Activated T-helper 2 cell treated with anti-CD3 and anti-CD28 coated beads, Interferon-gamma antibody, Interleukin-2, Interleukin-4, amounts not matched to agents 10 μg/mL and 5 μg/mL and 100 μg/mL, durations not matched to agents 14 hours and 24 hours and 36 hours (primary cell): ENCODE data around the gene EDRF1. TPM values are rescaled to one million over a fixed set of nuclear protein-coding genes. Genes with fewer than 3 reads are reported as not detected.

Experiments used
- DNase-seq: peaks from one replicate; pipeline ENCODE4 v3.0.0; 2021; ENCODE audit warnings: low spot score
- H3K27ac Mint-ChIP-seq: one replicate; pipeline ENCODE4 v1.8.0; 2021; ENCODE audit warnings: mixed read lengths
- H3K27me3 Mint-ChIP-seq: one replicate; pipeline ENCODE4 v1.8.0; 2021; ENCODE audit warnings: low read depth, mixed read lengths
- H3K36me3 Mint-ChIP-seq: one replicate; pipeline ENCODE4 v1.8.0; 2021; ENCODE audit warnings: low read depth, mixed read lengths
- H3K4me1 Mint-ChIP-seq: one replicate; pipeline ENCODE4 v1.8.0; 2021; ENCODE audit warnings: low read depth, mixed read lengths
- H3K4me3 Mint-ChIP-seq: one replicate; pipeline ENCODE4 v1.8.0; 2021; ENCODE audit warnings: low read depth, mild to moderate bottlenecking, moderate library complexity, mixed read lengths
- H3K9me3 Mint-ChIP-seq: one replicate; pipeline ENCODE4 v1.8.0; 2021; ENCODE audit warnings: mixed read lengths
- intact Hi-C: fragments of 100-400 bp; cut with micrococcal nuclease; formaldehyde crosslinking; loops from one replicate; pipeline ENCODE4 v1.15.1; 2023
- total RNA-seq: library from RNA; stranded (reverse); gene quantifications from 2 replicates; pipeline ENCODE4 v1.2.3, GENCODE V29; 2022

The EDRF1 gene
- total RNA-seq, 1 donor from 2014 or later: 40.3 TPM

DNA sequence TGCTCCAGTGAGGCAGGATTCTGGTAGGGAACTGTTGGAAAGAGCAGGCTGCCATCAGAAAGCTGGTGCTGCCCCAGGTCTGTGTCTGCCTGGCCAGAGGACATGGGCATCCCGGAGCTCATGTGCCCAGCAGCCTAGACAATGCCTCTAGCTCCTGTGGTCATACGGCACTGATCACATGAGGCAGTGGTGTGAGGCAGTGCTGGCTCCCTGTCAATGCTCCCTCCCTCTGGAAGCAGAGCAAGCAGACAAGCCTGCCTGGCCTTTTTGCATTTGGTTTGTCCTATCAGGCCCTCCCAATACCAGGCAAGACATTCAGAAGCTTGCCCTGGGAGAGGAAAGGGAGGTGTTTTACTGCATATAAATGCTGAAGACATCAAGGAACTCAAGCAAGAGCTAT is 75.6 kb downstream of the EDRF1 start:
- H3K4me1 Mint-ChIP-seq: no peaks in the 10 kb centered on the region
- DNase-seq: no peak
- no peaks in the 10 kb centered on the region for H3K9me3 Mint-ChIP-seq
- peaks cover 14% of the 10 kb centered on the region for H3K36me3 Mint-ChIP-seq
- H3K27me3 Mint-ChIP-seq: no peaks in the 10 kb centered on the region
- no peak overlapping the region for H3K27ac Mint-ChIP-seq
- H3K4me3 Mint-ChIP-seq: no peak overlapping the region
- intact Hi-C loops: no loop called here

DNA sequence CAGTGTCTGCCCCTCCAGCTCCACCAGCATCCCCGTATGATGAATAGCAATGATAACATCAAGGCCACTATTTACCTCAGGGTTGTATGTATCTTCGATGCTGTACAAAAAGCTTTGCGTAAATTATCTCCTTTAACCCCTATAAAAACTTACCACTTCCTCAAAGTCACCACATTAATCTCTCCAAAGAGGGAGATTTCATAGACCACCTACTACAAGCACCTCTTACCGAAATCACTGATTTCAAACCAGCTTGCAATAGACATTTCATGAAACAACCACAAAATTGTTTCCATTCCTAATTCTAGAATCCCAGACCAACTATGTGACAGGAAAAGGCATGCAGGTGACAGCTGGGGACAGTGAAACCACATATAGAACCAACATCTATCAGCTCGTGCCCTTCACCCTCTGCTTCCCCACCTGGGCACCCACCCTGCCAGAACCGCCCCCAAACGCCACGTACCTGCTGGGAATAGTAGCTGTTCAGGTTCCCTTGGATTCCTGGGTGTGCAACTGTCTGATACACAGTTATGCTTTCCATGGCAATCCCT is 76.2 kb downstream of the EDRF1 start:
- intact Hi-C loops: no loop called here

DNA sequence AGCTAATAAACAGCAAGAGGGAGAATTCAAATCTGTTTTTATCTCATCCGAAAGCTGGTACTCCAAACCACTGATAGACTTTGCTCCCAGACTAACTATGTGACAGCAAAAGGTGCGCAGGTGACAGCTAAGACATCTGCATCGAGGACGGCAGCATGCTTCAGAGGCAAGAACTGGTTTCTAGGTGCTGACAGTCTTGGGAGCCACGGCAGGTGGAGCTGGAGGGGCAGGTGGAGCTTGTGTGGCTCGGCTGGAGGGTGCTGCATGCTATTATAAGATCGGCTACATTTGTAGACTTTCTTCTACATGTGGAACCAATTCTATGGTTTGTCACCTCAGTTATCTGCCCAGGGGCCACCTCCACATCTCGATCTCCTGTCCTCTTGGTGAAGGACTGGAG is 77.9 kb downstream of the EDRF1 start:
- no peak overlapping the region for H3K27ac Mint-ChIP-seq
- no peaks in the 10 kb centered on the region for H3K4me1 Mint-ChIP-seq
- intact Hi-C loops: no loop called here

More for the DNA sequence above, 76.2 kb downstream of the EDRF1 start:
- Mint-ChIP-seq H3K27me3 (no peaks in the 10 kb centered on the region), H3K9me3 (no peaks in the 10 kb centered on the region), H3K4me1 (no peaks in the 10 kb centered on the region), H3K36me3 (peaks cover 14% of the 10 kb centered on the region), H3K27ac (no peak overlapping the region), H3K4me3 (no peak overlapping the region)
- no peak for DNase-seq

DNA sequence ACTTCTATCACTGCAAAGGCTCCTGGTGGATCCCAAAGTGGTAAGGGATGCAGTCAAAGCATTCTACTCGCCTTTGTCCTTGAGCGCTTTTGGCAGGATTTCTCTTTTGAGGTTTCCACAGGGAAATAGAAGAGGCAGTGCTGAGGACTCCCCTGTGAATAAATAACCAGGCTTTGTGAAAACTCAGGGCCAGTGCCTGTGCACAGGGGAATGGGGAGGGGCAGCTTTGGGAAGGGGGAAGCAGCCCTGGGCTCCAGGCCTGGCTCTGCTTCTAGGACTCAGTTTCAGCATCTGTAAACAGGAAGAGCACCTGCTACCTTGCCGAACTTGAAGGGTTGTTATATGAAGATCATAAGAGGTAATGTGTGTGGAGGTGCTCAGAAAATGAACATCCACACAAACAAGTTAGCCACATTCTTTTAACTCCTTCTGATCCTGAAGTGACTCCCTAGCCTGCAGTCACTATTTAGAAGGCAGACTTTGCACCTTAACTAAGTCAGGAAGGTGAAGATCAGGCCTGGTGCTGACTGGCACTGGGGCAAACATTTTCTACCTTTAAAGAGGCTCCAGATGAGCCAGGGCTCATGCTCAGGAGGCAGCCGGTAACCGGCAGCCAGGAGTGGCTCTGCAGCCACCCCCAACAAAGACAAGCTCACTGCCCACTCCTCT is 78.6 kb downstream of the EDRF1 start:
- no peak for DNase-seq
- Mint-ChIP-seq H3K4me3 (no peak overlapping the region), H3K27ac (no peak overlapping the region), H3K36me3 (peaks cover 10% of the 10 kb centered on the region), H3K4me1 (no peaks in the 10 kb centered on the region), H3K27me3 (no peaks in the 10 kb centered on the region), H3K9me3 (no peaks in the 10 kb centered on the region)
- intact Hi-C loops: no loop called here

More for the DNA sequence above, 77.9 kb downstream of the EDRF1 start:
- Mint-ChIP-seq H3K27me3 (no peaks in the 10 kb centered on the region), H3K4me3 (no peak overlapping the region), H3K36me3 (peaks cover 9% of the 10 kb centered on the region), H3K9me3 (no peaks in the 10 kb centered on the region)
- DNase-seq: no peak

DNA sequence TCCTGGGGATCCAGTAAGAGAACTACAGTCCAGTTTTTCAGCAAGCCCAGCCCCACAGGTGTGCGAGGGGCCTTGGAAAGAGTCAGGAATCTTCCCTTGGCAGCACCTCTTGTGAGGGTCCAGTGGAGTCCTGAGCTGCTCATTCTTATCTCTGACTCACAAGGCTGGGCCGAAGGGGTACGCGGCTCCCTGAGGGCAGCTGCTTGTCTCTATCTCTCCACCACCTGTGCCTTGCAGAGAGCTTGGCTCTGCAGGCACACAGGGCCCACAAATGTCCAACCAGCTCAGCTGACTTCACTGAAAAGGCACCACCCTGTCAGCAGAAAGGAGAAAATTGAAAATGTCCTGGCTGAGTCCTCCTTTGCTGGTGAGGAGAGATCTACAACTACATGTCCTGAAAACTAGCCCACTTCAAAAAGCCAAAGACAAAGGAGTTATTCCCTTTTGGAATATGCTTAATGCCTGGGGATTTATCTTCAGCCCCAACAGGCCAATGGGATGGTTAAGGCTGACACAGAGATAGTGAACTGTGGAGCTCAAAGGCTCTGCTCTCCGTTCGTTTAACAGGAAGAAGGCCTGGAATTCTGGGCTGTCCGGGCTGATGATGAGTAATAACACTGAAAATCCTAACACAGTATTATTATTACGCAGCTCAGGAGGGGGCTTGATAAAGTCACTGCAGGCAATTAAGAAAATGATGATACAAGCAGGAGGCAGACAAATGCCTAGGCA is 80.1 kb downstream of the EDRF1 start:
- Mint-ChIP-seq H3K27me3 (no peaks in the 10 kb centered on the region), H3K4me1 (no peaks in the 10 kb centered on the region), H3K4me3 (no peak overlapping the region), H3K36me3 (peaks cover 3% of the 10 kb centered on the region), H3K9me3 (no peaks in the 10 kb centered on the region), H3K27ac (no peak overlapping the region)
- intact Hi-C loops: no loop called here
- DNase-seq: no peak

DNA sequence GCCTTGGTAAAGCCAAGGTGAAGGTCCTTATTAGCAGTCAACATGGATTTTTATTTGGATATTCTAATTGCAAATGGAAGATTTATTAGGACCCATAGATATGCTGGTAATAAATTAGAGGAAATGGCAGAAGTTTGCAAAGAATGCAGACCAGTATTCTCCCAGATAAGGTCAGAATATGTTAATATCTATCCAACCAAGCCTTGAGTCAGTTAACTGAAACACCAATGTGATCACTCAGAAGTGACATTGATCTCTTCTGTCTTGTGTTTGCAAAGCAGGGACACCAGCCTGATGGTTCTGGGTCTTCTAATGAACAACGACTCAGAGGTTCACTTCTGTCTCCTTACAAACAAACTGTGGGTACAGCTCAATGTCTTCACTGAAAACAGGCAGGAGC is 82.1 kb downstream of the EDRF1 start:
- intact Hi-C loops: no loop called here
- no peak overlapping the region for H3K4me3 Mint-ChIP-seq
- H3K27me3 Mint-ChIP-seq: no peaks in the 10 kb centered on the region
- no peak for DNase-seq
- H3K36me3 Mint-ChIP-seq: peaks cover 8% of the 10 kb centered on the region
- no peaks in the 10 kb centered on the region for H3K4me1 Mint-ChIP-seq
- no peak overlapping the region for H3K27ac Mint-ChIP-seq
- no peaks in the 10 kb centered on the region for H3K9me3 Mint-ChIP-seq

DNA sequence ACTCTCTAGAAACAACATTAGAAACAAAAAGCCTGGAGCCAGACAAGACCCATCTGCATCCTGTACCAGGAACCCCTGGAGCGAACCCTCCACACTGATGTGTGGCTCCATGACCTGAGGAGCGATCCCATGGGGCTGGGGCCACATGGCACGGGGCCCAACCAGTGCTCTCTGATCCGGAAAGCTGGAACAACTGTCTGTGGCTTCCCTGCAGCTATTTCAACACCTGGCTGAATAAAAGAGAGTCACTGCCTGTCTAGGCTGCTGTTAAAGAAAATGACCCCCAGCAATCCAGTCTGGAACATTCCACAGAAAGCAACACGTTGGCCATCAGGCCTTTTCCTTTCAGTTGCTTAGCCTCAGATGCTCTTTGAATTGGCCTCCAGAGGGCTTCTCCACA is 82.6 kb downstream of the EDRF1 start:
- DNase-seq: no peak
- H3K4me1 Mint-ChIP-seq: no peaks in the 10 kb centered on the region
- H3K9me3 Mint-ChIP-seq: no peaks in the 10 kb centered on the region
- no peak overlapping the region for H3K4me3 Mint-ChIP-seq
- H3K27ac Mint-ChIP-seq: no peak overlapping the region
- H3K36me3 Mint-ChIP-seq: peaks cover 13% of the 10 kb centered on the region
- no peaks in the 10 kb centered on the region for H3K27me3 Mint-ChIP-seq
- intact Hi-C loops: no loop called here

DNA sequence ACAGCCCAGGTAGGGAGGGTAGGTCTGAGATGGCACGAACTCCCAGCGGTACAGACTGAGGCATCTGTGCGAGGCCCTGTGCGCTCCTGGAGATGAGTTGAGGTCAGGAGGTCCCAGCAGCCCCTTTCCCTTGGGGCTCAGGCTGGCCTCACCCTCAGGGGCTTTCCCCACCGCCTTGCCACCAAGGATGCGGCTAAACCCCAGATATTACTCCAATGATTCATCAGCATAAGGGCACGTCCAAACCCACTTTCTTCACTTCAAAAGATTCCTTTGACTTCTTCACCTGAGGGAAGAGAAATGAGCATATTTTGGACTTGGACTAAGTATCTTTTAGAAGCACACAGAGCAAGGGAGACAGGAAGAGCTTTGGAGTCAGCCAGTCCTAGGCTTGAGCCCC is 83.2 kb downstream of the EDRF1 start:
- Mint-ChIP-seq H3K9me3 (no peaks in the 10 kb centered on the region), H3K4me3 (no peak overlapping the region), H3K27ac (no peak overlapping the region), H3K27me3 (no peaks in the 10 kb centered on the region), H3K4me1 (no peaks in the 10 kb centered on the region), H3K36me3 (peaks cover 15% of the 10 kb centered on the region)
- no peak for DNase-seq
- intact Hi-C loops: no loop called here

DNA sequence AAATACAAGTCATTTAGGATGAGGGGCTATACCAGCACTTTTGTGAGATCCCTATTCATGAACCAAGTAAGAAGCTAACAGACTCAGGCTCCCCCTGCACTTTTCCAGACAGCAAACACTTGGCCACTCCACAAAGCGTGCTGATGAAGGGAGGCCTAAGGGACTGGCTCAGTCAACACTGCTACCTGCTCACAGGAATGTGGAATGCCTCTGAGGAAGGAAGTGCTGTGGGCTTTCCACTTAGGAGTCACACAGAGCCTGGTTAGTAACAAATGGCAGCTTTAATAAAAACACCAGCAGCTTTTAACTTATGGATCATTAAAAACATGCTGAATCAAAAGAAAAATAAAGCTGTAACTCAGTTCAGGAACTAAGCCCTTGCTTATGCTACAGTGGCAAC is 88.5 kb downstream of the EDRF1 start:
- Mint-ChIP-seq H3K4me3 (no peak overlapping the region), H3K27me3 (no peaks in the 10 kb centered on the region), H3K4me1 (no peaks in the 10 kb centered on the region), H3K36me3 (peaks cover 30% of the 10 kb centered on the region), H3K27ac (no peak overlapping the region), H3K9me3 (no peaks in the 10 kb centered on the region)
- intact Hi-C loops: no loop called here
- no peak for DNase-seq

DNA sequence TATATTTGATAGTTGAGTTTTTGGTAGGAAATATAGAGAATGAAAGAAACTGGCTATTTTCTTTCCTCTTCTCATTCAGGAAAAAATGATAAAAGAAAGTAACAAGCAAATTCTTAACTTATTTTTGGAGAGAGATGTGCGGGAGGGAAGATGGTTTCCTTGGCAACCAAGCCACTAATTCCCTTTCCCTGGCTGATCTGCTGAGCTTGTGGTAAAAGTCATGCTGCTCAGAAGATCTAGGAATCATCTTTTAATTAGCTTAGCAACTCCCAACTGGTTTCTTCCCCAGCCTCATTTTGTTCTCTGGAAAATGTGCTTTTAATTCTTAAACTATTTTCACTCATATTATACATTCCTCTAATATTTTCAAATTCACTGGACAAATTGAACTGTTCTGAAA is 91.7 kb downstream of the EDRF1 start:
- Mint-ChIP-seq H3K4me1 (no peaks in the 10 kb centered on the region), H3K9me3 (no peaks in the 10 kb centered on the region), H3K36me3 (peaks cover 52% of the 10 kb centered on the region), H3K27ac (no peak overlapping the region), H3K27me3 (no peaks in the 10 kb centered on the region), H3K4me3 (no peak overlapping the region)
- intact Hi-C loops: no loop called here
- DNase-seq: no peak

DNA sequence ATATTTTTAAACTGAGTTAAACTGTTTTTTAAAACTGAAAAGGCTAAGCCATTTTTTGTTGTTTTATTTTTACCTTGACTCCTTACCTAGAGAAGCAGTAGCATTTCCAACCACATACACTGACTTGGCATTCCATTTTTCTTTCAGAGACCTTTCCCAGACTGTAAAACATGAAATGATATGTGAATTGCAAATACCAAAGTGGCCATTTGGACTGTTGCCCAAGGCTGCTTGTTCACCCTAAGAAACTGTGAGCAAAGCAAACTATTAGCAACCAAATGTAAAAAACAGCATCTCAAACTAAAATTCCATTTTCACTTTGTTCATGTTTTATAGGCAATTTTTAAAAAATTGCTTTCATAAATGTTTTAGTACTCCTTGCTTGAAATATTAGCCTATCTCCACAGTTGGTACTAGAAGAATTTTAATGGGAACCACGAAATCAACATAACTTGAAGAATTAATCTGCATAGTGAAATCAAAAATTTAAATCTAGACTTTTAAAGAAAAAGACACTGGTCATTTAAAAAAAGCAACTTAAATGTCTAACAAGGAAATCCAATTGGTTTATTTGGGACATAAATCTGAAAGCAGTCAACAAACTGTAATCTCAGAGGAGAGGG is 92.7 kb downstream of the EDRF1 start:
- Mint-ChIP-seq H3K4me1 (no peaks in the 10 kb centered on the region), H3K9me3 (no peaks in the 10 kb centered on the region)
- intact Hi-C loops: no loop called here

More for the DNA sequence above, 92.7 kb downstream of the EDRF1 start:
- H3K27me3 Mint-ChIP-seq: no peaks in the 10 kb centered on the region
- no peak for DNase-seq
- no peak overlapping the region for H3K4me3 Mint-ChIP-seq
- H3K27ac Mint-ChIP-seq: no peak overlapping the region
- peaks cover 42% of the 10 kb centered on the region for H3K36me3 Mint-ChIP-seq
